Loucy (cell line): Measurements from ENCODE around the gene LPA.

ENCODE experiments used
- H2AFZ ChIP-seq: fragments of 200-600 bp; sonication (generic); 2 replicates; pipeline ENCODE4 v1.6.0; 2016; ENCODE audit warnings: antibody characterized with exemption, mild to moderate bottlenecking, low read length, moderate library complexity
- H3F3A ChIP-seq: fragments of 200-600 bp; 2 replicates; pipeline ENCODE4 v1.6.0; 2016; ENCODE audit warnings: antibody characterized with exemption, low read depth, mild to moderate bottlenecking
- H3K27me3 ChIP-seq: fragments of 200-600 bp; sonication (generic); 2 replicates; pipeline ENCODE4 v1.6.1; 2014; ENCODE audit warnings: low read length, mild to moderate bottlenecking; ENCODE audit not compliant: insufficient read depth, poor library complexity, severe bottlenecking
- H3K36me3 ChIP-seq: fragments of 200-600 bp; sonication (generic); 2 replicates; pipeline ENCODE4 v1.6.1; 2016; ENCODE audit warnings: low read length; ENCODE audit not compliant: insufficient read depth
- H3K4me1 ChIP-seq: fragments of 200-600 bp; sonication (generic); 2 replicates; pipeline ENCODE4 v1.5.1; 2014; ENCODE audit warnings: low read length, mild to moderate bottlenecking; ENCODE audit not compliant: insufficient read depth, poor library complexity, severe bottlenecking
- H3K4me2 ChIP-seq: fragments of 200-600 bp; sonication (generic); 2 replicates; pipeline ENCODE4 v1.6.0; 2014; ENCODE audit warnings: antibody characterized with exemption, low read length, low read depth, mild to moderate bottlenecking; ENCODE audit not compliant: poor library complexity, severe bottlenecking
- H3K4me3 ChIP-seq: fragments of 200-600 bp; sonication (generic); 2 replicates; pipeline ENCODE4 v1.5.1; 2014; ENCODE audit warnings: low read length, mild to moderate bottlenecking, mixed read lengths; ENCODE audit not compliant: poor library complexity, severe bottlenecking
- H3K79me2 ChIP-seq: fragments of 200-600 bp; sonication (generic); 2 replicates; pipeline ENCODE4 v1.6.1; 2014; ENCODE audit warnings: low read length; ENCODE audit not compliant: insufficient read depth
- H3K9ac ChIP-seq: fragments of 200-600 bp; sonication (generic); 2 replicates; pipeline ENCODE4 v1.6.0; 2014; ENCODE audit warnings: mild to moderate bottlenecking, low read depth, low read length, moderate library complexity; ENCODE audit not compliant: poor library complexity, severe bottlenecking
- H3K9me2 ChIP-seq: fragments of 200-600 bp; sonication (generic); replicated peaks from 2 replicates; pipeline ENCODE4 v1.6.1; 2016; ENCODE audit warnings: low read depth, low read length, mixed read lengths
- H3K9me3 ChIP-seq: fragments of 200-600 bp; sonication (generic); 2 replicates; pipeline ENCODE4 v1.6.1; 2014; ENCODE audit warnings: mild to moderate bottlenecking, antibody characterized with exemption, low read length, low read depth; ENCODE audit not compliant: insufficient read depth
- H4K20me1 ChIP-seq: fragments of 200-600 bp; sonication (generic); 2 replicates; pipeline ENCODE4 v1.6.0; 2014; ENCODE audit warnings: antibody characterized with exemption, low read length, mild to moderate bottlenecking; ENCODE audit not compliant: insufficient read depth, poor library complexity, severe bottlenecking
- CTCF ChIP-seq: fragments of 200-600 bp; sonication (generic); conservative IDR thresholded peaks from 2 replicates; pipeline ENCODE4 v1.5.1; 2014; ENCODE audit warnings: mild to moderate bottlenecking, antibody characterized with exemption, low read length
- EZH2phosphoT487 ChIP-seq: fragments of 200-600 bp; IDR thresholded peaks from 2 replicates; pipeline ENCODE4 v1.6.1; 2018; ENCODE audit warnings: antibody characterized with exemption, mild to moderate bottlenecking, moderate library complexity, borderline replicate concordance

Gene LPA

GRCh38 chr6:160668589-160668988, 4.5 kb upstream of the LPA start:
- H3F3A ChIP-seq = no peaks in the 10 kb centered on the region
- H4K20me1 ChIP-seq = no peaks in the 10 kb centered on the region
- no peak overlapping the region for H3K4me2 ChIP-seq
- no peak for TF ChIP-seq CTCF
- no peak for TF ChIP-seq EZH2phosphoT487
- H3K9me2 ChIP-seq = no peaks in the 10 kb centered on the region
- no peak overlapping the region for H3K9ac ChIP-seq
- H3K9me3 ChIP-seq = no peaks in the 10 kb centered on the region
- H3K79me2 ChIP-seq = no peaks in the 10 kb centered on the region
- no peaks in the 10 kb centered on the region for H3K27me3 ChIP-seq
- H2AFZ ChIP-seq = no peak overlapping the region
- no peaks in the 10 kb centered on the region for H3K4me1 ChIP-seq
- H3K36me3 ChIP-seq = no peaks in the 10 kb centered on the region
- no peak overlapping the region for H3K4me3 ChIP-seq

- TF ChIP-seq CTCF (peak; percentile 52), EZH2phosphoT487 (no peak)
- no peak overlapping the region for H3K9ac ChIP-seq
- H3K4me1 ChIP-seq = no peaks in the 10 kb centered on the region
- no peaks in the 10 kb centered on the region for H3F3A ChIP-seq
- no peaks in the 10 kb centered on the region for H3K27me3 ChIP-seq
- no peak overlapping the region for H2AFZ ChIP-seq
- no peak overlapping the region for H3K4me2 ChIP-seq
- no peaks in the 10 kb centered on the region for H4K20me1 ChIP-seq
- no peak overlapping the region for H3K4me3 ChIP-seq
- no peaks in the 10 kb centered on the region for H3K79me2 ChIP-seq
- no peaks in the 10 kb centered on the region for H3K36me3 ChIP-seq
- no peaks in the 10 kb centered on the region for H3K9me2 ChIP-seq
- H3K9me3 ChIP-seq = no peaks in the 10 kb centered on the region
These were observed 3.8 kb upstream of the LPA start for GRCh38 chr6:160667639-160668481.

GRCh38 chr6:160662842-160663241, 1.2 kb downstream of the LPA start:
- Histone ChIP-seq H3F3A (no peaks in the 10 kb centered on the region), H3K79me2 (no peaks in the 10 kb centered on the region), H3K27me3 (no peaks in the 10 kb centered on the region), H3K9ac (no peak overlapping the region), H2AFZ (no peak overlapping the region), H3K4me3 (no peak overlapping the region), H3K4me2 (no peak overlapping the region), H3K9me2 (no peaks in the 10 kb centered on the region), H3K36me3 (no peaks in the 10 kb centered on the region), H4K20me1 (no peaks in the 10 kb centered on the region), H3K4me1 (no peaks in the 10 kb centered on the region), H3K9me3 (no peaks in the 10 kb centered on the region)
- TF ChIP-seq CTCF = no peak
- no peak for TF ChIP-seq EZH2phosphoT487
